IPS-18a (cell line): ENCODE data around the gene THAP11.

Source experiments
- H3K27ac ChIP-seq: one replicate; pipeline ENCODE4 v1.5.1; 2013; ENCODE audit warnings: low read length
- H3K27me3 ChIP-seq: one replicate; pipeline ENCODE4 v1.6.1; 2013; ENCODE audit warnings: mild to moderate bottlenecking, low read length; ENCODE audit not compliant: control insufficient read depth, insufficient read depth
- H3K36me3 ChIP-seq: one replicate; pipeline ENCODE4 v1.6.1; 2013; ENCODE audit warnings: low read depth, low read length; ENCODE audit not compliant: control insufficient read depth
- H3K4me1 ChIP-seq: one replicate; pipeline ENCODE4 v1.6.1; 2013; ENCODE audit warnings: low read depth, low read length; ENCODE audit not compliant: control insufficient read depth
- H3K4me3 ChIP-seq: one replicate; pipeline ENCODE4 v1.5.1; 2013; ENCODE audit warnings: low read length
- H3K9ac ChIP-seq: one replicate; pipeline ENCODE4 v1.6.1; 2013; ENCODE audit warnings: mild to moderate bottlenecking, low read length, moderate library complexity
- H3K9me3 ChIP-seq: one replicate; pipeline ENCODE4 v1.6.1; 2013; ENCODE audit warnings: low read depth, low read length; ENCODE audit not compliant: control insufficient read depth

THAP11 gene

DNA sequence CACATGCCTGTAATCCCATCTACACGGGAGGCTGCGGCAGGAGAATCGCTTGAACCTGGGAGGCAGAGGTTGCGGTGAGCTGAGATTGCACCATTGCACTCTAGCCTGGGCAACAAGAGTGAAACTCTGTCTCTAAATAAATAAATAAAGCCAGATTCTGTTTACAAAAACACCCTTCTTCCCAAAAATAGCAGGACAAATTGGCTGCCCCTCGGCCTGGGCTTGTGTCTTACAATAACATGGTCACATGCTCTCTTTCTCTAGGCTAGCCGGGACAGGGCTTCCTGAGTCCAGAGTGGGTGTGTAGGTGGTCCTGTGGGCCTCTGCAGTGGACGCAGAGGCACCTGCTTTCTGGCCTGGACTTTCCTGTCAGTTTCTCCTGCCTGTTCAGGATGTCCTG, 27.5 kb downstream of the THAP11 start:
- no peak overlapping the region for H3K9ac ChIP-seq
- peaks cover 4% of the 10 kb centered on the region for H3K4me1 ChIP-seq
- H3K27me3 ChIP-seq: no peaks in the 10 kb centered on the region
- H3K4me3 ChIP-seq: no peak overlapping the region
- no peaks in the 10 kb centered on the region for H3K9me3 ChIP-seq
- no peak overlapping the region for H3K27ac ChIP-seq
- peaks cover 32% of the 10 kb centered on the region for H3K36me3 ChIP-seq

DNA sequence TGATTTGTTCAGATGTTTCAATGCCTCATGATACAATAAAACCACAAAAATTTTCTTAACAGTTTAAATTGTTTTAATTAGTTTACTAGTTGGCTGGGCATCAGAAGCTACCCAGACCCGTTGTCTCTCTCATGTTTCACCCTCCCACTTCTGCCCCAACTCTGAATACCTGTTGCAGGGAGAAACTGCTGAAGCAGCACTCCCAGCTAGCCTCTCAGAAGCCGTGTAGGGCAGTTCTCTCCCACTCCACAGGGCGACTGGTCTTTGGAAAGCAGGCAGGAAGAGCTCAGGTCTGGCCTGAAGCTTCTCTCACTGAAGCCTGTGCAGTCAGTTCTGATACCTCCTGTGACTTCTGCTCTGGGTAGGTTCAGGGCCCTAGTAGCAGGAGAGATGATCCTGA, 29.1 kb downstream of the THAP11 start:
- no peak overlapping the region for H3K9ac ChIP-seq
- no peaks in the 10 kb centered on the region for H3K9me3 ChIP-seq
- no peak overlapping the region for H3K4me3 ChIP-seq
- H3K27me3 ChIP-seq: no peaks in the 10 kb centered on the region
- peaks cover 28% of the 10 kb centered on the region for H3K36me3 ChIP-seq
- H3K4me1 ChIP-seq: peaks cover 4% of the 10 kb centered on the region
- H3K27ac ChIP-seq: no peak overlapping the region

DNA sequence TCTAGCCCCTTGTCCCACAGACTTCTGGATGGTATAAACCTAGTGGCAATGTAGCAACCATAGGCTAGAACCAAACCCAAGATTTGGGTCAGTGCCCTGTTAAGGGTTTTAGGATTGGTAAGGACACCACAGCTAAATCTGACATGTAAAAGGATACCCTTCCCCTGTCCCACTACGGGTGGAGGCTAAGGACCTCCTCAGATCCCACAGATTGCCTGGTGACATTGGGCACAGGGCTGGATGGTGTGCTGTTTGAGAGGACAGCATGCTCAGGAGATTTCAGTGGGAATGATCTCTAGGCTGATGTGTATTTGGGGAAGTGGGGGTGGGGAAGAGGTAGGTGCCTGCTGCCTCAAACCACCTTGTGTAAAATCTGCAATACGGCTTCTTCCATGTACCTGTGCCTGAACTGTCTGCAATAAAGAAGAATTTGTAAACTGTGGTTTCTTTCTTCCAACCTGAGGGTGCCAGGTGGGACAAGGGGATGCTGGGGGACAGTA, 30.1 kb downstream of the THAP11 start:
- Histone ChIP-seq H3K4me1 (peaks cover 4% of the 10 kb centered on the region), H3K9ac (peak overlapping the region; percentile 64), H3K27ac (no peak overlapping the region), H3K9me3 (no peaks in the 10 kb centered on the region), H3K36me3 (peaks cover 30% of the 10 kb centered on the region), H3K27me3 (no peaks in the 10 kb centered on the region), H3K4me3 (peak overlapping the region; percentile 74)

DNA sequence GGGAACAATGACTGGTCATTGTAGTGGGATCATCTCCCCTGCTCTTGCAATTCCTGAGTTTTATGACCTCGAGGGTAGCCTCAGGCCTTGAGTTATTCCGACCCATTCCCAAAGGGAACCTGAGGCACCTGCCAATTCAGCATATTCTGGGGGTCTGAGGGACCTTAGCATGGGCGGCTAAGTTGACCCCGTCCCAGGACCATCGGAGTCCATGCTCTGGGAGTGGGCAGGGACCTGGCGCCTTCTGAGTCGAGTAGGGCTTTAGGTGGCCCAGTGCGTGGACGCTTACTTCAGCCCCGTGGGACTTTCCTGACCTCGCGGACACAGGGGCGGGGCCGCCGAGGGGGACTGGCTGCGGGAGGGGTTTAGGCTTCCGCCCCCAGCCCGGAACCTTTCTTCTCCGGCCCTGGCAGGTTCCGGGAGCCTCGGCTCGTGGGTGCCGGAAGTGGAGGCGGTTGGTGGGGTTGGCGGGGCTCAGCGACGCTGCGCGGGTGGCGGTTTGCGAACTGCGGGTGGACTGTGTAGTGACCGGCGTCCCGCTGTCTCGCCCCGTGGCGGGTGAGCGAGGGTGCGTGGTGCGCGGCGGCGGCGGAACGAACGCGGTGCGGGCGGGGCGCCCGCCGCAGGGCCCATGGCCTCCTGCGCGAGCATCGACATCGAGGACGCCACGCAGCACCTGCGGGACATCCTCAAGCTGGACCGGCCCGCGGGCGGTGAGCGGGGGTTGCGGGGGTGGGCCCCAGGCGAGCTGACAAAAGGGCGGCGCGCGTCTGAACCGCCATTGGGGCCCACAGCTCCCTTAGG, 30.7 kb downstream of the THAP11 start, which contains the start of gene EDC4:
Gene EDC4, plus strand, starts transcription at position 422 of the 804 bp plus-strand sequence. Its CDS starts 210 bp downstream, at position 632.
- H3K27ac ChIP-seq: no peak within 1 kb of the TSS
- peaks cover 30% of the 10 kb centered on the region for H3K36me3 ChIP-seq
- H3K4me1 ChIP-seq: peaks cover 4% of the 10 kb centered on the region
- no peaks in the 10 kb centered on the region for H3K9me3 ChIP-seq
- peak within 1 kb of the TSS; percentile 64 for H3K9ac ChIP-seq
- no peaks in the 10 kb centered on the region for H3K27me3 ChIP-seq
- peak within 1 kb of the TSS; percentile 74 for H3K4me3 ChIP-seq

DNA sequence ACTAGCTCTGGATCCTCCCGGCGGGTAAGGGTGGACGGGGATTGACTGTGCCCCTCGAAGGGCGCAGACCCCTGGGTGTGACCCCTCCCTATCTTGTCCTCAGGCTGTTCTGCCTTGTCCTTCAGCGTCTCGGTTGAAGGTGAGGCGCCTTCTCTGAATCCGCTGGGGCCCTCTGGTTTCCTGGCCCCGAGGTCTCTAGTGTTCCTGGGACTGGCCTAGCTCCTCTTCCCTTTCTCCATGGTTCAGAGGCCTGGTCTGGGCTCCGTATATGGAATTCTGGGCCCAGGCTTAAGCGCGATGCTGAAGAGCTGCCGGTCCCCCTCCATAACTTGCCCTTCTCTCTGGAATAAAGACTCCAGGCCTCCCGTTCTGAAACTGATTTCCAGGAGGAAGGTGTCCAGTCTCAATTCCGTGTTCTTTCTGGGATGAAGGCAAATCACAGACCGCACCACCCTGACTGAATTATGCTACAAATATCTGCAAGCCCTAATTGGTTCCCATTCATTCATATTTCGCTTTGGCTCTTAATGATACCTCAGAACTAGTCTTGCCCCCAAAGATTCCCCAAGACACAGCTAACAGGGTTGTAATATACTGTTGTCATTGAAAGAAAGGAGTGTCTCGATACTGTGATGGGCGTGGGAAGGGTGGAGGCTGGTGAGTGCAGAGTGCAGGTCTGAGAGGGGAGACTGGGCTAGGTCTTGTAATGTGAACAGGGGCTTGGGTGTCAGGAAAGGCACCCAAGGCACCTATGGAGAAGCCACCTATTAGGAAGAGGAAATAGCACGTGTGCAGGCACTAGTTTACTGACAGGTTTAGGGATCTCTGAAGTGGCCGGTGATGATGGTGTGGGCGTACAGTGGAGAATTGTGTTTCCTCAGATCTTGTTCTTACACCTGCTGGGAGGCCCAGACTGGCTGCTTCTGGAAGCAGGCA, 31.6 kb downstream of the THAP11 start:
- Histone ChIP-seq H3K4me3 (peak overlapping the region; percentile 74), H3K9me3 (no peaks in the 10 kb centered on the region), H3K27ac (no peak overlapping the region), H3K9ac (peak overlapping the region; percentile 64), H3K36me3 (peaks cover 32% of the 10 kb centered on the region), H3K4me1 (peaks cover 4% of the 10 kb centered on the region), H3K27me3 (no peaks in the 10 kb centered on the region)

DNA sequence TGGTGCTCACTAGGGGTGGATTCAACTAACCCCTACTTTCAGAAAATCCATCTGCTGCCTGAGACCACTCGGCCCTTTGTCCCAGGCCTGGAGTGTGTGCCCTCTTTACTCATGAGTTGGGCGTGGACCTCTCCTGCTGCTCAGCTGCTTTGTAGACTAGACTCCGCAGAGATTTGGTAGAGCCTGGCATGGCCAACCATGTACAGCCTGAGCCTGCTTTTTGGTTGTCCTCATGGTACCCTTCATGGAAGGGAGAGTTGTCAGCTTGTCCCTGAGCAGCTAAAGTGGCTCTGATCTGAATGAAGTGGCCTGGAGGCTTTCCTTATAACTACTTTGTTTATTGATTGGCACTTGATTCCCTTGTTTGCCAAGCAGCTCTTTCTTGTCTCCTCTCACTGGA, 32.3 kb downstream of the THAP11 start:
- Histone ChIP-seq H3K9me3 (no peaks in the 10 kb centered on the region), H3K27ac (no peak overlapping the region), H3K27me3 (no peaks in the 10 kb centered on the region), H3K9ac (no peak overlapping the region), H3K4me3 (peak overlapping the region; percentile 74), H3K4me1 (peaks cover 4% of the 10 kb centered on the region), H3K36me3 (peaks cover 39% of the 10 kb centered on the region)

DNA sequence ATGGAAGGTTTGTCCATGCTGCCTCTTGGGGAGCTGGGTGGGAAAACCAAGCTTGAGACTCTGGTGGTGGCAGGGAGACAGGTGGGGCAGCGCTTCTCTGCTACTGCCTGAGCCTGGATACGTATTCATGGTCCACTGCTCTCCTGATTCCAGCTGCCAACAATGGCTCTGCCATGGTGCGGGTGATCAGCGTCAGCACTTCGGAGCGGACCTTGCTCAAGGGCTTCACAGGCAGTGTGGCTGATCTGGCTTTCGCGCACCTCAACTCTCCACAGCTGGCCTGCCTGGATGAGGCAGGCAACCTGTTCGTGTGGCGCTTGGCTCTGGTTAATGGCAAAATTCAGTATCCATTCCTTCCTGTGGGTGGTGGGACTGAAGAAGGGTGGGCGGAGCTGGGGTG, 34.9 kb downstream of the THAP11 start:
- Histone ChIP-seq H3K36me3 (peaks cover 49% of the 10 kb centered on the region), H3K27me3 (no peaks in the 10 kb centered on the region), H3K4me3 (no peak overlapping the region), H3K9me3 (no peaks in the 10 kb centered on the region), H3K9ac (no peak overlapping the region), H3K27ac (no peak overlapping the region), H3K4me1 (peaks cover 4% of the 10 kb centered on the region)

DNA sequence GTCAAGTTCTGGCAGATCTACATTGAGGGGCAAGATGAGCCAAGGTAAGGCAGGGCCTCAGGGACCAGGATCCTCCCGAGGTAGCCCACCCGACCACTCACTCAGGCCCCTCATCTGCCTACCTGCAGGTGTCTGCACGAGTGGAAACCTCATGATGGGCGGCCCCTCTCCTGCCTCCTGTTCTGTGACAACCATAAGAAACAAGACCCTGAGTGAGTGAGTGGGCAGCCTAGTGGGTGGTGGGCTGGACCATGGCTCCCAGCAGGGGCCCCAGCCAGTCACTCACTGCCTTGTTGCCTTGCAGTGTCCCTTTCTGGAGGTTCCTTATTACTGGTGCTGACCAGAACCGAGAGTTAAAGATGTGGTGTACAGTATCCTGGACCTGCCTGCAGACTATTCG, 36.1 kb downstream of the THAP11 start:
- H3K27me3 ChIP-seq: no peaks in the 10 kb centered on the region
- no peak overlapping the region for H3K4me3 ChIP-seq
- H3K36me3 ChIP-seq: peaks cover 61% of the 10 kb centered on the region

DNA sequence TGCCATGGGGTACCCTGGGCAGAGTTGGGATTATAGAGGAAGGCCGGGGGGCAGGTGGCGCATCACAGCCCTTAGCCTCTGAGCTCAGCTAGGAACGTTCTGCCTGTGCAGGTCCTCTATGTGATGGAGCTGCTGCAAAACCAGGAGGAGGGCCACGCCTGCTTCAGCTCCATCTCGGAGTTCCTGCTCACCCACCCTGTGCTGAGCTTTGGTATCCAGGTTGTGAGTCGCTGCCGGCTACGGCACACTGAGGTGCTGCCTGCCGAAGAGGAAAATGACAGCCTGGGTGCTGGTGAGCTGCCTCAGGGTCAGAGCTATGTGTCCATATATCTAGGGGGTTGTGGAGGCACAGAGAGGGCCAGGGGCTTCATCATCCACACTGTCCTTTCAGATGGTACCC, 36.7 kb downstream of the THAP11 start:
- Histone ChIP-seq H3K9me3 (no peaks in the 10 kb centered on the region), H3K36me3 (peaks cover 62% of the 10 kb centered on the region), H3K9ac (no peak overlapping the region)

More for the DNA sequence above, 36.1 kb downstream of the THAP11 start:
- Histone ChIP-seq H3K9me3 (no peaks in the 10 kb centered on the region), H3K4me1 (peaks cover 4% of the 10 kb centered on the region), H3K27ac (no peak overlapping the region), H3K9ac (no peak overlapping the region)

DNA sequence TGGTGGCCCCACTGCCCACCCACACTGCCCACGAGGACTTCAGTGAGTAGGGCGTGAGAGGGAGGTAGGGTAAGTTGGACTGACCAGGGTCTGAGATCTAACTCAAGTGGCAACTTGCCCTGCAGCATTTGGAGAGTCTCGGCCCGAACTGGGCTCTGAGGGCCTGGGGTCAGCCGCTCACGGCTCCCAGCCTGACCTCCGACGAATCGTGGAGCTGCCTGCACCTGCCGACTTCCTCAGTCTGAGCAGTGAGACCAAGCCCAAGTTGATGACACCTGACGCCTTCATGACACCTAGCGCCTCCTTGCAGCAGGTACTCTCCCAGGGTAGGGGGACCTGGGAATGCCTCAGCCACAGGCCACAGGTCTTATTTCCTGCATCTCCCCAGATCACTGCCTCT, 37.3 kb downstream of the THAP11 start:
- Histone ChIP-seq H3K9me3 (no peaks in the 10 kb centered on the region), H3K4me3 (no peak overlapping the region), H3K27ac (no peak overlapping the region), H3K27me3 (no peaks in the 10 kb centered on the region), H3K36me3 (peaks cover 62% of the 10 kb centered on the region), H3K4me1 (peaks cover 2% of the 10 kb centered on the region), H3K9ac (no peak overlapping the region)

More for the DNA sequence above, 36.7 kb downstream of the THAP11 start:
- H3K4me3 ChIP-seq: no peak overlapping the region
- H3K27me3 ChIP-seq: no peaks in the 10 kb centered on the region
- H3K27ac ChIP-seq: no peak overlapping the region
- peaks cover 1% of the 10 kb centered on the region for H3K4me1 ChIP-seq

DNA sequence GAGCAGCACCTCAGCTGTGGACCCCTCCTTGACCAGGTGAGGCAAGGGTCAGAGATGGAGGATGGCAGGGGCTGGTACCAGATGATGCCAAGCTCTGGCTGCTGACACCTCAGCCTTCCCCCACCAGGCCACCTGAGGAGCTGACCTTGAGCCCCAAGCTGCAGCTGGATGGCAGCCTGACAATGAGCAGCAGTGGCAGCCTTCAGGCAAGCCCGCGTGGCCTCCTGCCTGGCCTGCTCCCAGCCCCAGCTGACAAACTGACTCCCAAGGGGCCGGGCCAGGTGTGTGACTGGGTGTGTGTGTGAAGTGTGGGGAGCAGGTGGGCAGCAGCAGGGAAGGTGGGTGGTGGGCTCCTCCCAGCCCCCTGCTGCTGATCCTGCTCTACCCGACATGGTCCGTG, 37.8 kb downstream of the THAP11 start:
- H3K9ac ChIP-seq: no peak overlapping the region
- peaks cover 5% of the 10 kb centered on the region for H3K4me1 ChIP-seq
- no peaks in the 10 kb centered on the region for H3K9me3 ChIP-seq
- H3K27ac ChIP-seq: no peak overlapping the region
- no peaks in the 10 kb centered on the region for H3K27me3 ChIP-seq
- peaks cover 62% of the 10 kb centered on the region for H3K36me3 ChIP-seq
- no peak overlapping the region for H3K4me3 ChIP-seq
